CD14-positive monocyte (primary cell): Measurements from ENCODE around the gene SLC6A5. TPM values are rescaled to one million over a fixed set of nuclear protein-coding genes. Genes with fewer than 3 reads are reported as not detected.

ENCODE experiments used
- DNase-seq, 3 donors: peaks; one replicate each; pipeline ENCODE4 v3.0.0-alpha.2; 2011 to 2022
- H2AFZ ChIP-seq: 2 replicates; pipeline ENCODE4 v1.6.0; 2012; ENCODE audit warnings: mild to moderate bottlenecking, low read depth, low read length, inconsistent platforms; ENCODE audit not compliant: insufficient read depth, poor library complexity, severe bottlenecking
- H3K27ac ChIP-seq, 2 donors: 1 replicate in 1 of 2; 2 replicates in 1 of 2; pipeline ENCODE4 v1.5.1; 2012 to 2013; ENCODE audit warnings: low read length in 2 of 2, control low read depth in 1 of 2, inconsistent platforms in 1 of 2, low read depth in 1 of 2, mild to moderate bottlenecking in 1 of 2
- H3K27me3 ChIP-seq, 2 donors: one replicate each; pipeline versions ENCODE4 v1.6.0 to v1.6.1; 2011 to 2013; ENCODE audit warnings: low read length in 2 of 2; ENCODE audit not compliant: control insufficient read depth in 2 of 2, insufficient read depth in 2 of 2
- H3K36me3 ChIP-seq, 2 donors: replicated peaks in 1 of 2; 1 replicate in 1 of 2; 2 replicates in 1 of 2; pipeline versions ENCODE4 v1.5.1 to v1.6.1; 2012 to 2013; ENCODE audit warnings: low read length in 2 of 2, control low read depth in 1 of 2, inconsistent platforms in 1 of 2, mild to moderate bottlenecking in 1 of 2; ENCODE audit not compliant: insufficient read depth in 2 of 2, control insufficient read depth in 1 of 2
- H3K4me1 ChIP-seq, 2 donors: 1 replicate in 1 of 2; 2 replicates in 1 of 2; pipeline versions ENCODE4 v1.5.1 to v1.6.1; 2012 to 2013; ENCODE audit warnings: low read length in 2 of 2, control low read depth in 1 of 2, inconsistent platforms in 1 of 2, mild to moderate bottlenecking in 1 of 2, moderate library complexity in 1 of 2; ENCODE audit not compliant: insufficient read depth in 2 of 2, control insufficient read depth in 1 of 2
- H3K4me2 ChIP-seq: replicated peaks from 2 replicates; pipeline ENCODE3; 2012; ENCODE audit warnings: low read length, moderate library complexity, mild to moderate bottlenecking; ENCODE audit not compliant: poor library complexity, severe bottlenecking; ENCODE audit errors: extremely low read depth
- H3K4me3 ChIP-seq, 3 experiments: fragments of 200-600 bp in 1 of 3; sonication (generic) in 1 of 3; replicated peaks in 1 of 3; 1 replicate in 2 of 3; 2 replicates in 1 of 3; pipeline ENCODE4 v1.5.1; 2011 to 2013; ENCODE audit warnings: low read length in 3 of 3, mild to moderate bottlenecking in 3 of 3, control low read depth in 2 of 3, low read depth in 2 of 3, inconsistent platforms in 1 of 3, moderate library complexity in 1 of 3
- H3K79me2 ChIP-seq: 2 replicates; pipeline ENCODE4 v1.6.0; 2012; ENCODE audit warnings: mild to moderate bottlenecking, control low read depth, inconsistent platforms, low read length, moderate library complexity; ENCODE audit not compliant: insufficient read depth
- H3K9ac ChIP-seq: 2 replicates; pipeline ENCODE4 v1.6.0; 2017; ENCODE audit warnings: low read length, mild to moderate bottlenecking; ENCODE audit not compliant: insufficient read depth, poor library complexity, severe bottlenecking
- H3K9me3 ChIP-seq, 2 donors: replicated peaks in 1 of 2; 1 replicate in 1 of 2; 2 replicates in 1 of 2; pipeline versions ENCODE4 v1.5.1 to v1.6.1; 2012 to 2013; ENCODE audit warnings: low read length in 2 of 2, control low read depth in 1 of 2; ENCODE audit not compliant: control insufficient read depth in 1 of 2, insufficient read depth in 1 of 2
- H4K20me1 ChIP-seq: 2 replicates; pipeline ENCODE4 v1.6.0; 2012; ENCODE audit warnings: mild to moderate bottlenecking, low read length, control low read depth, moderate library complexity; ENCODE audit not compliant: insufficient read depth
- H3K27ac Mint-ChIP-seq, 7 donors: one replicate each; pipeline ENCODE4 v1.8.0; 2020; ENCODE audit warnings: mild to moderate bottlenecking in 7 of 7, mixed read lengths in 7 of 7, moderate library complexity in 6 of 7, inconsistent platforms in 2 of 7
- H3K27me3 Mint-ChIP-seq, 3 donors: one replicate each; pipeline ENCODE4 v1.8.0; 2021 to 2022; ENCODE audit warnings: low read depth in 3 of 3, mild to moderate bottlenecking in 3 of 3, mixed read lengths in 3 of 3, moderate library complexity in 3 of 3, inconsistent platforms in 1 of 3
- H3K36me3 Mint-ChIP-seq, 2 donors: one replicate each; pipeline ENCODE4 v1.8.0; 2020; ENCODE audit warnings: mixed read lengths in 2 of 2, inconsistent platforms in 1 of 2, mild to moderate bottlenecking in 1 of 2
- H3K4me1 Mint-ChIP-seq: one replicate; pipeline ENCODE4 v1.8.0; 2020; ENCODE audit warnings: mild to moderate bottlenecking, mixed read lengths
- H3K4me3 Mint-ChIP-seq, 2 donors: one replicate each; pipeline ENCODE4 v1.8.0; 2020; ENCODE audit warnings: mild to moderate bottlenecking in 2 of 2, mixed read lengths in 2 of 2, moderate library complexity in 1 of 2
- H3K9me3 Mint-ChIP-seq, 7 donors: one replicate each; pipeline ENCODE4 v1.8.0; 2020 to 2022; ENCODE audit warnings: mixed read lengths in 7 of 7, mild to moderate bottlenecking in 6 of 7, moderate library complexity in 6 of 7, inconsistent platforms in 2 of 7
- WGBS: methylation state at CpG from one replicate; pipeline ENCODE4 v1.1.5; 2013; ENCODE audit warnings: missing lambda C conversion rate; ENCODE audit not compliant: insufficient coverage; 5-methylcytosine and 5-hydroxymethylcytosine counted together
- intact Hi-C, 2 donors: fragments of 100-400 bp; cut with micrococcal nuclease; formaldehyde crosslinking; loops; one replicate each; pipeline versions ENCODE4 v1.15.0 to v1.15.1; 2023
- polyA plus RNA-seq, 3 donors: library from polyadenylated mRNA; depleted of rRNA in 1 of 3; unstranded in 2 of 3; stranded (reverse) in 1 of 3; fragments of 300-500 nt in 2 of 3; fragments of >200 nt in 1 of 3; fragmentation: Illumina TruSeq in 2 of 3; gene quantifications; 1 replicate in 2 of 3; 2 replicates in 1 of 3; pipeline ENCODE4 v1.2.3, GENCODE V29; 2012 to 2021
- TF ChIP-seq, protein P1 (sequence below): fragments of 200-600 bp; IDR thresholded peaks from one replicate; pipeline ENCODE4 v1.8.0; 2022; ENCODE audit warnings: antibody characterized with exemption, mild to moderate bottlenecking

SLC6A5 gene
- polyA plus RNA-seq, 3 donors, result not detected

DNA sequence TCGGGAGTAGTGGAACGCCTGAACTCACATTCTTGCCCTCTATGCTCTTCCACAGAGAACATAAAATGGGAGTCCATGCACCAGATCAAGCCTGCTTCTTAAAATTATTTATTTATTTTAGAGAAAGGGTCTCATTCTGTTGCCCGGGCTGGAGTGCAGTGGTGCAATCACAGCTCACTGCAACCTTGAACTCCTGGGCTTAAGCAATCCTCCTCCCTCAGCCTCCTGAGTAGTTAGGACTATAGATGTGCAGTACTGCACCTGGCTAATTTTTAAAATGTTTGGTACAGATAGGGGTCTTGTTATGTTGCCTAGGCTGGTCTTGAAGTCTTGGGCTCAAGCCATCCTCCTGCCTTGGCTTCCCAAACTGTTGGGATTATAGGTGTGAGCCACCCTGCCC, 13.0 kb downstream of the SLC6A5 start:
- H3K27ac Mint-ChIP-seq, result no peak overlapping the region
- H3K4me3 ChIP-seq, result no peak overlapping the region

DNA sequence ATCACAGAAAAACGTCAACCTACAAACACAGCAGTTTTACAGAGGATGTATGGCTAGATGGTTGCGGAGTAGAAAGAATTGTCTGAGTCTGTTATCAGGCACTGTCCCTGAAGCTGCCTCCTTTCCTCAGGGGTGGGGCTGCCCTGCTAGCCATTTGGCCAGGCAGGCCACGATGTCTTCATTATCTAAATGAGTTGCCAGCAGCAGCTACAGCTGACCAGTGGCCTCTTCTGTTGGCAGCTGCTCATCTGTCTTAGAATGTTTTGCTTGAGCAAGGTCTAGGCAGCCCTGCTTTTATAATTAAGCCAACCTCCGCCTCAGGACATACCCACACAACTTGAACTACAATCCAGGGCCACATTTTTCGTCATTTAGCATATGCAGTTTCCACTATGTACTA, 17.5 kb downstream of the SLC6A5 start:
- no peak for DNase-seq
- Mint-ChIP-seq H3K9me3 (peaks cover 0 to 2% (median 0%) of the 10 kb centered on the region in 7 donors), H3K4me1 (peaks cover 4% of the 10 kb centered on the region), H3K4me3 (no peak overlapping the region), H3K27me3 (peaks cover 28 to 56% (median 48%) of the 10 kb centered on the region in 3 donors), H3K36me3 (no peaks in the 10 kb centered on the region), H3K27ac (no peak overlapping the region)
- H3K4me2 ChIP-seq, result no peak overlapping the region
- H2AFZ ChIP-seq, result no peak overlapping the region
- H3K9ac ChIP-seq, result no peak overlapping the region
- peaks cover 2 to 4% of the 10 kb centered on the region in 2 donors for H3K4me1 ChIP-seq
- no peaks in the 10 kb centered on the region for H3K36me3 ChIP-seq
- peaks cover 38 to 49% of the 10 kb centered on the region in 2 donors for H3K27me3 ChIP-seq
- 25% methylated on average over 1 of the region's 5 CpGs for WGBS
- TF ChIP-seq, protein P1, sequence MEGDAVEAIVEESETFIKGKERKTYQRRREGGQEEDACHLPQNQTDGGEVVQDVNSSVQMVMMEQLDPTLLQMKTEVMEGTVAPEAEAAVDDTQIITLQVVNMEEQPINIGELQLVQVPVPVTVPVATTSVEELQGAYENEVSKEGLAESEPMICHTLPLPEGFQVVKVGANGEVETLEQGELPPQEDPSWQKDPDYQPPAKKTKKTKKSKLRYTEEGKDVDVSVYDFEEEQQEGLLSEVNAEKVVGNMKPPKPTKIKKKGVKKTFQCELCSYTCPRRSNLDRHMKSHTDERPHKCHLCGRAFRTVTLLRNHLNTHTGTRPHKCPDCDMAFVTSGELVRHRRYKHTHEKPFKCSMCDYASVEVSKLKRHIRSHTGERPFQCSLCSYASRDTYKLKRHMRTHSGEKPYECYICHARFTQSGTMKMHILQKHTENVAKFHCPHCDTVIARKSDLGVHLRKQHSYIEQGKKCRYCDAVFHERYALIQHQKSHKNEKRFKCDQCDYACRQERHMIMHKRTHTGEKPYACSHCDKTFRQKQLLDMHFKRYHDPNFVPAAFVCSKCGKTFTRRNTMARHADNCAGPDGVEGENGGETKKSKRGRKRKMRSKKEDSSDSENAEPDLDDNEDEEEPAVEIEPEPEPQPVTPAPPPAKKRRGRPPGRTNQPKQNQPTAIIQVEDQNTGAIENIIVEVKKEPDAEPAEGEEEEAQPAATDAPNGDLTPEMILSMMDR, result no peak
- H3K9me3 ChIP-seq, result no peaks in the 10 kb centered on the region
- no peaks in the 10 kb centered on the region for H3K79me2 ChIP-seq
- intact Hi-C loops, result no loop called here
- H3K27ac ChIP-seq, result no peak overlapping the region
- no peak overlapping the region for H3K4me3 ChIP-seq
- H4K20me1 ChIP-seq, result no peaks in the 10 kb centered on the region

More for the DNA sequence above, 13.0 kb downstream of the SLC6A5 start:
- WGBS, result no CpG with 5 or more reads among the region's 3 CpGs
- Mint-ChIP-seq H3K27me3 (peaks cover 46 to 84% (median 58%) of the 10 kb centered on the region in 3 donors), H3K9me3 (peaks cover 0 to 2% (median 0%) of the 10 kb centered on the region in 7 donors), H3K36me3 (no peaks in the 10 kb centered on the region), H3K4me1 (peaks cover 24% of the 10 kb centered on the region), H3K4me3 (no peak overlapping the region)
- Histone ChIP-seq H3K9ac (no peak overlapping the region), H3K4me2 (no peak overlapping the region), H3K36me3 (no peaks in the 10 kb centered on the region), H3K9me3 (no peaks in the 10 kb centered on the region), H3K27me3 (peaks cover 67 to 75% of the 10 kb centered on the region in 2 donors), H2AFZ (no peak overlapping the region), H4K20me1 (no peaks in the 10 kb centered on the region), H3K4me1 (peaks cover 20 to 21% of the 10 kb centered on the region in 2 donors), H3K79me2 (no peaks in the 10 kb centered on the region), H3K27ac (no peak overlapping the region)
- intact Hi-C loops, result no loop called here
- TF ChIP-seq, protein P1, result no peak
- no peak for DNase-seq
